ENCODE results near the gene RNF135. TPM values are rescaled to one million over a fixed set of nuclear protein-coding genes. Genes with fewer than 3 reads are reported as not detected.

Gene RNF135
- polyA plus RNA-seq, 1 of the 3 experiments (the other 2 are of a cell fraction) = not detected

- Histone ChIP-seq H3K79me2 (ENCODE audit: insufficient read depth) (no peaks in the 10 kb centered on the region), H3K36me3 (replicated peaks in 1 of 2; ENCODE audit: control insufficient read depth in 1 of 2, insufficient read depth in 2 of 2, low read length in 1 of 2) (no peaks in the 10 kb centered on the region), H3K9me2 (no peaks in the 10 kb centered on the region), H3F3A (replicated peaks; ENCODE audit: insufficient read depth) (peaks cover 21% of the 10 kb centered on the region), H3K4me1 (ENCODE audit: control insufficient read depth in 1 of 2, insufficient read depth in 2 of 2, low read depth in 1 of 2, low read length in 1 of 2) (no peaks in the 10 kb centered on the region), H3K9ac (no peak overlapping the region), H3K4me2 (no peak overlapping the region), H2AFZ (ENCODE audit: low read depth) (no peak overlapping the region), H3K27ac (ENCODE audit: low read depth in 2 of 2, low read length in 1 of 2) (no peak overlapping the region), H3K27me3 (ENCODE audit: insufficient read depth) (no peaks in the 10 kb centered on the region), H3K4me3 (ENCODE audit: low read depth in 2 of 2, low read length in 1 of 2) (no peak overlapping the region), H3K9me3 (no peaks in the 10 kb centered on the region), H4K20me1 (ENCODE audit: insufficient read depth) (no peaks in the 10 kb centered on the region)
- POLR2A ChIA-PET = no interaction called here
- TF ChIP-seq NFIC (IDR thresholded peaks at IDR 0.05; ENCODE audit: borderline replicate concordance) (no peak), RXRA (IDR thresholded peaks at IDR 0.05; ENCODE audit: borderline replicate concordance, low read depth) (no peak), TCF12 (IDR thresholded peaks at IDR 0.05) (no peak), REST (IDR thresholded peaks at IDR 0.05; ENCODE audit: low read depth, low read length) (no peak)
- CTCF ChIA-PET = no interaction called here
- DNase-seq = no peak
Observed at GRCh38 chr17:31048780-31049179, 77.9 kb downstream of the RNF135 start.

Small RNAs within 50 kb of the gene (small RNA-seq; reads per million reads assigned to genes)
- gene AC138207.3 (0 reads per million in 7 experiments), gene RN7SL138P (0 reads per million in 7 experiments)

Other genes with a start within 250 kb of the RNF135 start
- gene CRLF3, start 146.3 kb upstream of the RNF135 start, polyA plus RNA-seq (2012; rRNA removed) = 10.9 and 13.9 TPM in 2 replicates
- 0.66 and 0.75 TPM in 2 replicates for gene ATAD5, start 139.1 kb upstream of the RNF135 start, polyA plus RNA-seq (2012; rRNA removed)
- gene TEFM, start 64.8 kb upstream of the RNF135 start, polyA plus RNA-seq (2012; rRNA removed) = 4.4 and 9.3 TPM in 2 replicates
- 0.39 and 0.42 TPM in 2 replicates for gene ADAP2, start 49.1 kb upstream of the RNF135 start, polyA plus RNA-seq (2012; rRNA removed)
- 19.6 and 27.6 TPM in 2 replicates for gene NF1, start 123.9 kb downstream of the RNF135 start, polyA plus RNA-seq (2012; rRNA removed)

Data from SK-N-SH (cell line).